Adipocyte (in vitro differentiated cells): ENCODE measurements around the gene TENM4.

Source experiments
- DNase-seq: peaks from one replicate; pipeline ENCODE4 v3.0.0-alpha.2; 2015; ENCODE audit warnings: low read depth
- H3K27me3 ChIP-seq: replicated peaks from 2 replicates; pipeline ENCODE4 v1.7.0; 2013; ENCODE audit warnings: mild to moderate bottlenecking, low read length, moderate library complexity; ENCODE audit not compliant: control insufficient read depth, insufficient read depth
- H3K36me3 ChIP-seq: 2 replicates; pipeline ENCODE4 v1.7.0; 2013; ENCODE audit warnings: low read length, mild to moderate bottlenecking, moderate library complexity; ENCODE audit not compliant: control insufficient read depth, insufficient read depth, severe bottlenecking
- H3K4me1 ChIP-seq: 2 replicates; pipeline ENCODE4 v1.7.0; 2013; ENCODE audit warnings: mild to moderate bottlenecking, low read length, moderate library complexity; ENCODE audit not compliant: control insufficient read depth, insufficient read depth
- H3K4me3 ChIP-seq: 2 replicates; pipeline ENCODE4 v1.7.0; 2013; ENCODE audit warnings: mild to moderate bottlenecking, low read length, moderate library complexity
- H3K9ac ChIP-seq: 2 replicates; pipeline ENCODE4 v1.7.0; 2013; ENCODE audit warnings: mild to moderate bottlenecking, low read length, moderate library complexity
- H3K9me3 ChIP-seq: 2 replicates; pipeline ENCODE4 v1.7.0; 2013; ENCODE audit warnings: mild to moderate bottlenecking, low read length, moderate library complexity; ENCODE audit not compliant: control insufficient read depth

Gene TENM4

DNA sequence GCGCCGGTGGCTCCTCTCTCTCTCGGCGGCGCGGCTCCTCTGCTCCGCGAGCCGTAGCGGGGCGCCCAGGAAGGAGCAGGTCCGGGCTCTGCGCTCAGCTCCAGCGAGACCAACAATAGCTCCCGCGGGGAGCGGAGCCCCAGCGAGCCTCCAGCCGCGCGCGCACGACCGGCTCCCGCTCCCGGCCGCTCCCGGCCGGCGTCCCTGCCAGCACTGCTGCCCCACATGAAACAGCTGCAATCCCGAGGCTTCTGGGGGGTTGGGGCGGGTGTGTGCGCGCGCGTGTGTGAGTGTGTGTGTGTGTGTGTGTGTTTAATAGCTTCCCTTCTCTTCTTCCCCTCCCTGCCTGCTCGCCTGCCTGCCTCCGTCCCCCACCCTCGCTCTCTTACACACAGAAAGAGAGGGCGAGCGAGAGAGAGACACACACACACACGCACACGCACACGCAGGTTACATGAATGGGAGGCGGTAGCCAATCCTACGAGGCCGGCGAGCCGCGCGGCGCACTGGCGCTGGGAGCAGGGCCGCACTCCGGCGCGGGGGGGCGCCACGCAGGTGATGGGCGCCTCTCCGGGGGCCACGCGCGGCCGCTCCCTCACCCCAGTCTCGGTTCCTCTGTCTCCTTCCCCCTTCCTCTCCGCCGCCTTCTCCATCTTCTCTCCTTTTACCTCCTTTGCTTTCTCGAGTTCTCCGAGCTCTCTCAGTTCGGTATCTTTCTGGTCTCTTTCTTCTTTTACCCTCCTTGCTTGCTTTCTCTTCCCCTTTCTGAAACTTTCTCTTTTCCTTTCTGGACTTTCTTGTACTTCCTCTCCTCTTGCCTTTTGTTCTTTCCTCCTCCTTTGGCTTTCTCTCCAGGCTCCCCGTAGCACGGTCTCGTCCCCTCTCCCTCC, at the start of gene TENM4:
Gene TENM4 (minus strand): TSS at position 460 of the 890 bp plus-strand sequence. CDS start 371,086 bp downstream, outside the sequence.
- Histone ChIP-seq H3K9me3 (no peaks in the 10 kb centered on the region), H3K4me3 (peak within 1 kb of the TSS; percentile 88), H3K27me3 (peaks cover 2% of the 10 kb centered on the region), H3K36me3 (no peaks in the 10 kb centered on the region), H3K9ac (peak within 1 kb of the TSS; percentile 87), H3K4me1 (peaks cover 23% of the 10 kb centered on the region)
- DNase-seq = peak; percentile 78

DNA sequence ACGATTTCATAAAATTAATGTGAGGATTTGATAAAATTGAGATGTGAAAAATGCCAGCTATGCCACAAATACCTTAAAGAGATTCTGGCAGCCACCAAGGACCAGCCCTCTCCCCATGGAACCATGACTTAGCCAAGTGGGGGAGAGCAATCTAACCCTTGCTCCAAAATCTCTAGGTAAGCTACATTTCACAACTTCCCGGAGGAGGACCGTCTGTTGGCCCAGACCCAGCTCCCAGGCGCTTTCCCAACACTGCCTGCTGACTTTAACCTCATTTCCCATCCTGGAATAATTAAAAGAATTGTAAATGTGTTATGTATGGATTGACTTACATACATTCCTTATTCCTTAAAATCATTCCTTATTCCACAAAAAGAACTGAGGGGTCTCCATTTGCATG, 47.5 kb upstream of the TENM4 start:
- Histone ChIP-seq H3K36me3 (no peaks in the 10 kb centered on the region), H3K27me3 (peaks cover 4% of the 10 kb centered on the region), H3K4me1 (peaks cover 31% of the 10 kb centered on the region), H3K9ac (no peak overlapping the region), H3K4me3 (no peak overlapping the region), H3K9me3 (no peaks in the 10 kb centered on the region)
- DNase-seq = peak; percentile 0

DNA sequence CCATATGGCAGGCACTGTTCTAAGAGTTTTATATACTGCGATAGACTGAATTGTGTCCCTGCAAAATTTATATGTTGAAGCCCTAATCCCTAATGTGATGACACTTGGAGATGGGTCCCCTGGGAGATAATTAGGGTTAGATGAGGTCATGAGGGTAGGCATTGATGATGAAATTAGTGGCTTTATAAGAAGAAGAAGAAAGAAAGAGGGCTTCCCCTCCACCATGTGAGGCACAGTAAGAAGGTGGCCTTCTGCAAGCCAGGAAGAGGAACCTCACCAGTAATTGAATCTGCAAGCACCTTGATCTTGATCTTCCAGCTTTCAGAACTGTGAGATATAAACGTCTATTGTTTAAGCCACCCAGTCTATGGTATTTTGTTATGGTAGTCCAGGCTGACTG, 46.6 kb upstream of the TENM4 start:
- Histone ChIP-seq H3K9ac (no peak overlapping the region), H3K9me3 (no peaks in the 10 kb centered on the region), H3K36me3 (no peaks in the 10 kb centered on the region), H3K4me3 (no peak overlapping the region), H3K4me1 (peaks cover 31% of the 10 kb centered on the region), H3K27me3 (no peaks in the 10 kb centered on the region)
- DNase-seq = no peak

DNA sequence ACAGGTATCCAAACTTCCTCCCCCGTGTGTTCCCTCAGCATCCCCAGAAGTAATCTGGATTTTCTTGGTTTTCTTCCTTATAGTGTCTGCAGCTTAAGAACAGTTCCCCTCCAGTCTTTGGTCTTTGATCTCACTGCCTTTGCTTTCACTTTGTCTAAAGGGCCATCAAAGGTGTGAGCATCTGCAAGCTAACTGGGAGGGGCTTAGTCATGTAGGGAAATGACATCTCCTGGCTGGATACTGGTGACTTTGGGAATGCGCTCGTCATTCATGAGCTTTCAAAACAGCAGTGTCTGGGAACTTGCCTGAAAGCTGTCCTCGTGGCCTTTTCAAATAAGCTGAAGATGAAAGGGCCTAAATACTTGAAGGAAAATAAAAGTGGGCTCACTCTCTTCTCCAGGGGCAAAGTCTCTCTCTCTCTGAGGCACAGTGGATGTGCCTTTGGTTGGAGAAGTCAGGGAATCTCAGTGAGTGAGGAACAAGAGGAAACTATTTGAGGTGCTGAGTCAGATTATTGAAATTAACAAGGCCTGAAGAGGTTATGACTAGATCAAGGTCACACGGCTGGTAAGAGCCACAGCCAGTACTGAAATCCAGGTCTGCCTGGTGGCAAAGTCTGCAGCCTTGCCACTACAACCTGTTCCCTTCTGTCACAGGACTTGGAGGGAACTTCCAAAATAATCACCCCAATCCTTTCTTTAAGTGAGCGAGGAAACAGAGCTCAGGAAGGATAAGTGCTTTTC, 45.6 kb upstream of the TENM4 start:
- no peak overlapping the region for H3K4me3 ChIP-seq
- DNase-seq = no peak

DNA sequence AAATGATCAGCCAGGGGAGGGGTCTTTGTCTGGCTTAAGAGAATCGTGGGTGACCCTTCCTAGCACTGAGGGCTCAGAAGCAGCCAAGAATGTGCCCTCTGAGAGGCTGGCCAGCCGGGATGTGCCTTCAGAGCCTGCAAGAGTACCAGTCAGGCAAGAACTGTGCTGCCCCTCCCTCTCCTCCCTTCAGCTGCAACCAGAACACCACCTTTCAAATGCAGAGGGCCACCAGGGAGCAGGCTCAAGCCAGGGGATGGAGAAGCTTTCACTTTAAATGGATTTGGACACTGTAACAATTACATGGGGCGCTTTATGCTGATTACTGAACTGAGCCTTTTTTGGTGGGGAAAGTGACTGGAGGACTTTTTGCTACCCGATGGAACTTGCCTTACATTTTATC, 44.9 kb upstream of the TENM4 start:
- H3K4me3 ChIP-seq = no peak overlapping the region
- H3K9me3 ChIP-seq = no peaks in the 10 kb centered on the region
- no peaks in the 10 kb centered on the region for H3K27me3 ChIP-seq
- peaks cover 31% of the 10 kb centered on the region for H3K4me1 ChIP-seq
- no peaks in the 10 kb centered on the region for H3K36me3 ChIP-seq
- H3K9ac ChIP-seq = no peak overlapping the region
- DNase-seq = no peak

More for the DNA sequence above, 45.6 kb upstream of the TENM4 start:
- Histone ChIP-seq H3K9me3 (no peaks in the 10 kb centered on the region), H3K4me1 (peaks cover 31% of the 10 kb centered on the region), H3K27me3 (no peaks in the 10 kb centered on the region), H3K9ac (no peak overlapping the region), H3K36me3 (no peaks in the 10 kb centered on the region)

- no peak overlapping the region for H3K4me3 ChIP-seq
- no peaks in the 10 kb centered on the region for H3K9me3 ChIP-seq
- no peak overlapping the region for H3K9ac ChIP-seq
- no peaks in the 10 kb centered on the region for H3K36me3 ChIP-seq
- peaks cover 4% of the 10 kb centered on the region for H3K27me3 ChIP-seq
- no peak for DNase-seq
- peaks cover 31% of the 10 kb centered on the region for H3K4me1 ChIP-seq
Observed at GRCh38 chr11:79484872-79485271, 44.0 kb upstream of the TENM4 start.

GRCh38 chr11:79482800-79483199, 42.0 kb upstream of the TENM4 start:
- Histone ChIP-seq H3K36me3 (no peaks in the 10 kb centered on the region), H3K9ac (no peak overlapping the region), H3K9me3 (no peaks in the 10 kb centered on the region), H3K27me3 (peaks cover 4% of the 10 kb centered on the region), H3K4me1 (peaks cover 19% of the 10 kb centered on the region), H3K4me3 (no peak overlapping the region)
- no peak for DNase-seq

GRCh38 chr11:79481795-79482194, 41.0 kb upstream of the TENM4 start:
- H3K36me3 ChIP-seq = no peaks in the 10 kb centered on the region
- no peak overlapping the region for H3K9ac ChIP-seq
- H3K4me3 ChIP-seq = no peak overlapping the region
- DNase-seq = no peak
- no peaks in the 10 kb centered on the region for H3K9me3 ChIP-seq
- peaks cover 4% of the 10 kb centered on the region for H3K27me3 ChIP-seq
- H3K4me1 ChIP-seq = peaks cover 9% of the 10 kb centered on the region

- Histone ChIP-seq H3K4me1 (no peaks in the 10 kb centered on the region), H3K27me3 (peaks cover 6% of the 10 kb centered on the region), H3K9me3 (no peaks in the 10 kb centered on the region), H3K36me3 (no peaks in the 10 kb centered on the region), H3K4me3 (no peak overlapping the region), H3K9ac (no peak overlapping the region)
- DNase-seq = no peak
Observed at GRCh38 chr11:79480864-79481263, 40.0 kb upstream of the TENM4 start.

DNA sequence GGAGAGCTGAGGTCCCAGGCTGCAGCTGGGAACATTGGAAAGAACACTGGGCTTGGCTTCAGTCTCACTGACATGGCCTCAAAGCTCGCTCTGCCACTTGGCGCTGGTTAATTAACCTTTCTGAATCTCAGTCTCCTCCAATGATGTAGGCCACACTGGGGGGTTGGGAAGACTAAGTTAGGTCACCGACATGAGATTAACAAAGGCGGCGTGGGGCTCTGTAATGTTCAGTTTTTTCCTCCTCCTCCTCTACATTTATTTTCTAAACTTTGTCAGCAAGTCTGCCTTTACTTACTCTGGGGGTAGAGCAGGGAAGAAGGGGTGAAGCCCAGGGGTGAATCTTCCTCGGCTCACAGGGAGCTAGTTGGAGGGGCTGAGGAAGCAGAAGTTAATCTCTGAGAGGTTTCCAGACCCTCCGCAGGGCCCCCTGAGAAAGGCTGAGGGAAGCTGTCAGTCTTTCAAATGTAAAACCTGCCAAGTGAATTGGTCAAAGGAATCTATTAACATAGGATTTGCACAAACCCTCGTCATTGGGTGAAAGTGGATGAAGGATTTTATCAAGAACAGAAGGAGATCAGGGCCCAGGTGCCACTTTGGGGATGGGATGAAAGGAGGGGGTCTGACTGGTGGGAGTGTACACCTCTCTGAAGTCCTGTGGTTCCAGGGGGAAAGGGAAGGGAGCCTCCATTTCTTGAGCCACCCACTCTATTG, 32.1 kb upstream of the TENM4 start:
- no peak overlapping the region for H3K4me3 ChIP-seq
- DNase-seq = no peak
- no peak overlapping the region for H3K9ac ChIP-seq
- H3K9me3 ChIP-seq = no peaks in the 10 kb centered on the region
- H3K4me1 ChIP-seq = peaks cover 20% of the 10 kb centered on the region
- no peaks in the 10 kb centered on the region for H3K36me3 ChIP-seq
- H3K27me3 ChIP-seq = peaks cover 8% of the 10 kb centered on the region
